ENCODE results near the gene TRABD2B. TPM values are rescaled to one million over a fixed set of nuclear protein-coding genes. Genes with fewer than 3 reads are reported as not detected.

Gene TRABD2B
- total RNA-seq, 1 experiment from 2014 or later = not detected

GRCh38 chr1:47876587-47876963 lies 120.6 kb downstream of the TRABD2B start:
- DNase-seq (ENCODE audit: low read depth) = no peak

- peak; percentile 15 for DNase-seq (ENCODE audit: low read depth)
Observed at GRCh38 chr1:47875831-47876586, 121.2 kb downstream of the TRABD2B start.

DNA sequence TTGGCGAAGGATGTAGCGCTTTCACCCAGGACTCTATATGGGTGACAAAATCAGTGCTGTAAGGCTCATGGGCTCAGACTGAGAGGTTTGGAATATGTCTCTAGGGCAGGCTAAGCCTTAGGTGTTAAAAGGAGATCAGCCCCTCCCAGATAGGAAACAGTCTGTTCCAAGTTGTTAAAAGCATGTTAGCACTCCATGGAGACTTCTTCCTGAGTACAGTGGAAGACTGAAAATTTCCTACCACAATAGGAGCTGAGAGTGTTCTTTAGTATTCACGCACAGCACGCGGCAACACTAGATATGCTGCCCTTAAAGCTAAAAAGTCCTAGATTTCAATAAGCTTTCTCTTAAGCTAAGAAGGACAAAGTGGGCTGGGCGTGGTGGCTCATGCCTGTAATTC lies 122.1 kb downstream of the TRABD2B start:
- DNase-seq (ENCODE audit: low read depth) = no peak

- no peak for DNase-seq (ENCODE audit: low read depth)
Observed at GRCh38 chr1:47873337-47873736, 123.8 kb downstream of the TRABD2B start.

GRCh38 chr1:47872886-47873285 lies 124.3 kb downstream of the TRABD2B start:
- DNase-seq (ENCODE audit: low read depth) = no peak

DNA sequence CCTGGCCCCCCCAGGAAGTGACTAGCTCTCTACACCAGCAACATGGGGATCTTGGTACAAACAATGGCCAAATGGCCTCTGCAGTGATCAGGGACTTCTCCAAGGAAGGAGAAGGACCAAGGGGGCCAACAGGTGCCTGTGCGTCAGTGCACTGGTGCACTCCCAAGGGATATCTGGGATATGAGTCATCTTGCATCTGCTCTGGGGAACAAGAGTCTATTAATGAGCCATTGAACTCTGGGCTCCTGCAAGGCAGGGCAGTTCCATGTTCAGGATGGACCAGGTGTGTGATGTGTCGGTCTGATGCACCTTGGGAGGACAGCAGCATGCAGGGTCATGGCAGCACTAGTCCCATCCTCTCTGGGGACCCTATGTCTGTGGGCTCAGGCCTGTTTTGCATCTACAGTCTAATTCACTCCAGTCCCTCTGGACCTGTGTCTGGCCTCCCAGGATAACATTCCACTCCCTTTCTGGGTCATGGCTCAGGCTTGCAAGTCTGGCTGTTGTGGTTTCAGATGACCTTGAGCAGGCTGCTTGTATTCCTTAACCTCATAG lies 125.3 kb downstream of the TRABD2B start:
- peak; percentile 64 for DNase-seq (ENCODE audit: low read depth)

GRCh38 chr1:47870946-47871676 lies 126.1 kb downstream of the TRABD2B start:
- DNase-seq (ENCODE audit: low read depth) = no peak

- DNase-seq (ENCODE audit: low read depth) = peak; percentile 5
Observed at GRCh38 chr1:47870480-47870879, 126.7 kb downstream of the TRABD2B start.

DNA sequence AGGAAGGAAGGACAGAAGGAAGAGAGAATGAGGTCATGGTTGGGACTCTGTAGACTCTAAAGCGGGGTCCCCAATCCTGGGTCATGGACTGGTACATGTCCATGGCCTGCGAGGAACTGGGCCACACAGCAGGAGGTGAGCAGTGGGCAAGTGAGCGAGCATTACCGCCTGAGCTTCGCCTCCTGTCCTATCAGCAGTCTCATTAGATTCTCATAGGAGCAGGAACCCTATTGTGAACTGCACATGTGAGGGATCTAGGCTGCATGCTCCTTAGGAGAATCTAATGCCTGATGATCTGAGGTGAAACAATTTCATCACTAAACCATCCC lies 128.9 kb downstream of the TRABD2B start:
- no peak for DNase-seq (ENCODE audit: low read depth)

DNA sequence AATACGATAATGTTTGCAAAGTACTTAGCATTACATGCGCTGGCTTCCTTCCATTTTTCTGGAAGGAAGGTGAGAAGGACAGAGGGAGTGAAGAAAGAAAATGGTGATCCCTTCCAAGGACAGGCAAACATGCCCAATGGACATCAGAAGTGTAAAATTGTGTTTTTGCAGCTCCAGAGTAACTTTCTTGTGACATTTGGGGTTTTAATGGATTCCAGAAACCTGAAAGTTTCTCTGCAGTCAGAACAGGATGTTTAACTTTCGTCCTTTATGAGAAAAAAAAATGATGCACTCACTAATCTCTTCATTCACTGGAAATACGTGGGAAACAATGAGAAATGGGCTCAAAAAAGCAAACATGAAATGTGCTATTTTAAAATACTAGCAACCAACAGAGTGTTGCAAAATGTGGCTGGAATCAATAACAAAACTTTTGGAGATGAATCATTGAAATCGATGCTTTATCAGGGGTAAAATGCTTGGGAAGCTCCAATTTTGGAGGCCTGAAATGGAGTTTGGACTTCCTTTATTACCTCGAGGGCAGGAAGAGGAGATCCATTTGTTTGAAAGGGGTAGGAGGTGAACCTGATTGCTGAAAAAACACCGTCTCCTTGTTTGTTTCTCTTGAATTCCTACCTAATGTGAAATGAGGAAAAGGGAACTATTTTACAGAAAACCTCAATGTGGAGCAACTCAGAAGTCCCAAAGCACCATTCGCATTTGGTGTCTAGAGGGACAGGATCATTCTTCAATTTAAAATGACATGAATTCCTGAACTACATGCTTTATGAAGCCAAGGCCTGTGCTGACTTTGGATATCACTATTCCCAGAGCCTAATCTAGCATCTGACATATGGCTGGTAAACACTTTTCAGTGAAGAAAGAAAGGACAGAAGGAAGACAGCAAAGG lies 129.5 kb downstream of the TRABD2B start:
- no peak for DNase-seq (ENCODE audit: low read depth)

DNA sequence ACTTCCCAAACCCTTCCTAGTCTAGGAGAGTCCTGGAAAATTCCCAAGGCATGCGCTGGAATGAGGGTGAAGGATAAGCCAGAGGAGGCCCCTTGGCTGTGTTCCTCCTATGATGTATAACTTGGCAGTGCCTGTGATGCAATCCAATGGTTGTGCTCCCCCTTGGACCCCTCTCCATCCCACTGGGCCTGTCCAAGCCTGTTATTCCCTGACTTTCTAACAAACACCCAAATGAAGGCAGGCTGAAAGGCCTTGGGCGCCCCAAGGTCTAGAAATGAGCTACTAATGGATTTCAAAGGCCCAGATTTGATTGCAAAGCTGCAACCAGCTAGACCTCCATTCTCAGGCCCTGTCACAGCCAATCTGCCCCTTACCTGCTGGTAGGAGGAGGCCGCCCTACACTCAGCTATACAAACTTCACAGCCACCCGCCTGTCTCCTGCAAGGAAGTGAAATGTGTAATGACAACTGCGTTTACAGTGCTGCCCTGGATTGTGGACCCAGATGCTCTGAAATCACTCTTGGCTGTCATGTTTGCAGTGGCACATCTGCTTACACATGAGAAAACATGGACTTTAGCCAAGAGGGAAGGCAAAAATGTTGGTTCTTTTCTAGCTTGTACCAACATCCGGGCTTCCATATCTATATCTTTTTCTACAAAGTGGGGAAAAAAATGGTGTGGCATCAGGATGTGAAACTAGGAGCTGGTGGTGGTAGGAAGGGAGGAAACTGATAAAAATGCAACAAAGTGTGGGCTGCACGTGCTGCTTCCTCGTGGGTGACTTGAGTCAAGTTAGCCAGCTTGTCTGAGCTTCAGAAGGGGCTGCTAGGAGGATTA lies 130.4 kb downstream of the TRABD2B start:
- DNase-seq (ENCODE audit: low read depth) = no peak

DNA sequence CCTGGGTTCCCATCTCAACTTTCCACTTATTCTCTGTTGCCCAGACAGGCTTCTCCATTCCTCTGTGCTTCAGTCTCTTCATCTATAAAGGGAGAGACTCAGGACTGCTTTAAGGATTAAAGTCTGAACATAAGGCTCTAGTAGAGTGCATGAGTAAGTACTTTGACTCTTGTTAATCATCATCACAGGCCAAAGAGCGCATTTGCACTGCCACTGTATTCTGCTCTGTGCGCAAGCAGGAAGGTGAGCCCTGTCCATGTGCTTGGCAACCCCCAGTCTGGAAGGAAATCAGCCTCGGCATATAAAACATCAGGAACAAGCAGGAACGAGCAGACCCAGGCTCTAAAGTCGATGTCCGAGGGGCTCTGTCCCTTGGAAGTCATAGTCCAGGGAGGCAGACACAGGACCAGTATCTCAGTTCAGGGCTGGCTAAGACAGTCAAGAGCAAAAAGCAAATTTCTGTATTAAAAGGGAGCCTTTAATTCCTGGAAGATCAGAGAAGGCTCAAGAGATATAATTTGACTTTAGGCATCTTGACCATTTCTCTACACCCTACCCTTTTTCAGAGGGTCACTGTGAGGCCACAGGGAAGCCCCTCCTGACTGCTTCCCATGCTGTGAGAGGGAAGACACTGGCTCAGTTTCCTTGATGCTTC lies 131.2 kb downstream of the TRABD2B start:
- no peak for DNase-seq (ENCODE audit: low read depth)

- DNase-seq (ENCODE audit: low read depth) = no peak
Observed at GRCh38 chr1:47859092-47859743, 138.0 kb downstream of the TRABD2B start.

GRCh38 chr1:47856996-47857395 lies 140.2 kb downstream of the TRABD2B start:
- no peak for DNase-seq (ENCODE audit: low read depth)

- DNase-seq (ENCODE audit: low read depth) = no peak
Observed at GRCh38 chr1:47855230-47855629, 142.0 kb downstream of the TRABD2B start.

DNA sequence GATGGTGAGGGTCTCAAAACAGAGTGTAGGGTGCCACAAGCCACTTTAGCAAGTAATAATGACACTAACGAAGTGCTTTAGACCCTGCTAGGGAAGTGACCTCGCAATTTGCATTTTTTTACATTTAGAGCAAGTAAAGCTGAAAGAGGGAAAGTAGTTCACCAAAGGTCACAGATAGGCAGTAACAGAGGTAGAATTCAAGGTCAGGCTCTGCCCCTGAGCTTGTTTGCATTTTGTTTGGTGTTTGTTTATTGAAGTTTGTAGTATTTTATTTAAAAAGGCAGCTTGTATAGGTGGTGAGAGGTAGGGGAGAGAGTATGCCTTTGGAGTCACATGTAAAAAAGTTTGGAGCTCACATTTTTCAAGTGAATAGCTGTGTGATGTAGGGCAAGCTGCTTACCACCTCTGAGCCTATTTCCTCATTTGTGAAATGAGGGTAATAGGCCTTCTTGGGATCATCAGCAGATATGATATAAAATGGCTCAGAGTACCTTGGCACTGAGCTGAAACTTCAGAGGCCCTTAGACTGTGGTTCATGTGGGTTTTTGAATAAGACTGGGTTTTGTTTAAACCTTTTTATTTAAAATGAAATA lies 142.5 kb downstream of the TRABD2B start:
- no peak for DNase-seq (ENCODE audit: low read depth)

DNA sequence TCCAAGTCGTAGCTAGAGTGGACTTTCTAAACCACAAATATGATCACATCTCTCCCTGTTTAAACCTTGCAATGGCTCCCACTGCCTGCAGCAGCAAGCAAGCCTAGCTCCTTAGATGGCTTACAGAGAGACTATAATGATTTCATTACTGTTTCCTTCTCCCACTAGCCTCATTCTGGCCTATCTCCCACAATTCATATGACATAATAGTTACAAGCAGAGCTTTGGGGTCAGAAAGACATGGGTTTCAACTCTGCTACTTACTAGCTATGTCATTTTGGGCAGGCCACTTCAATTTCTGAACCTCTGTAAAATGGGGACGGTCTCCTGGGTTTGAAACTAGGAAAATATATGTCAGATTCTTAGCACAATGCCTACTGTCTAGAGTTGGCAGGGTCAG lies 143.3 kb downstream of the TRABD2B start:
- DNase-seq (ENCODE audit: low read depth) = no peak

DNA sequence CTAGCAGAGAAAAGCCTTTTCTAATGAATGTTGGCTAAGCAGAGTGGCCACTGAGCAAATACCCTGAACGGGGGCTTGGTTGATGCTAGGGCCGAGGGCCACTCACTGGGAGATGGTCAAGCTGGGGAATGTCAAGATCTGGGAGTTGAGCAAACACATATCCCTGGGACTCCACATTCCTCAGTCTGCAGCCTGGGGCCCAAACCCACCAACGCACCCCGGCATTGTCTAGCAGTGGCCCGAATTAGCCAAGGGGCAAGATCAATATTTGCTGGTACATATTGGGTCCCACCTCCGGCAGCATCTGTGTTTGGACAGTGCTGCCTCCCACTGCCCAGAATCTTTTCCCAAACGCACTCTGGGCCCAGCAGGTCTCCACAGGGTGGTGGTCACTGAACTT lies 144.1 kb downstream of the TRABD2B start:
- DNase-seq (ENCODE audit: low read depth) = no peak

DNA sequence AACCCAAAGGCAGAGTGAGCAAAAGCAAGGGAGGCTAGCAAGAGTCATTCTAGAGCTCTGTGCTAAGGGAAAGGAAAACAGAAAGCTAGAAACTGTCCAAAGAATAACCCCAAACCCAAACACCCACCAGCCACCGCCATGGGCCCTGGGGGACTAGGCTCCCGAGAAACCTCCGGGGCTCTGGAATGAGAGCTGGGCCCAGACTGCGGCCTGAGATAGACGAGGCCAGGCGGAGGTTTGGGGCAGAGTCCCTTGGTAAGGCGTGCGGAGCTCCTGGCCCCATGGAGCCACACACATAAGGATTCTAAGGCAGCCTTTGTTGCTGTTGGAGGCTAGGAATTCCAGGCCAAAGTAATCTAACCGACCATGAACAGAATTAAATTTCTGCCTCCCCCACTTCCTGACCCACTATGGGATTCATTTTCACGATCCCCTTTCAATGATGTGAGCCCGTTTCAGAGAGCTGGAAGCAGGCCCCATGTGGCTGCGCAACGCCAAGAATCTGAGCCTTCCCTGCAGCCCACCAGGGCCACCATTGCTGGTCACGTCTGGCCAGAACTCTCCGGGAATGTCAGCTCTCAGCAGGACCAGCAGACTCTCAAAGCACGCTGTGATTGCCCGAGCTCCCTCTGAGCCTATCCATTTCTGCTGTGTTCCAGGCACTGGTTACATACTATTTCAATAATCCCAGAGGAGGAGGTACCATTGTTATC lies 145.0 kb downstream of the TRABD2B start:
- DNase-seq (ENCODE audit: low read depth) = no peak
